ENCODE results near the gene OGA.
"Not testable (repeated sequence)": the region's sequence is repeated elsewhere in the genome, so short reads cannot be mapped to it uniquely, and the experiment has no call there.

Gene OGA

GRCh38 chr10:101797403-101798059, 20.7 kb downstream of the OGA start:
- DNase-seq, result no peak

DNA sequence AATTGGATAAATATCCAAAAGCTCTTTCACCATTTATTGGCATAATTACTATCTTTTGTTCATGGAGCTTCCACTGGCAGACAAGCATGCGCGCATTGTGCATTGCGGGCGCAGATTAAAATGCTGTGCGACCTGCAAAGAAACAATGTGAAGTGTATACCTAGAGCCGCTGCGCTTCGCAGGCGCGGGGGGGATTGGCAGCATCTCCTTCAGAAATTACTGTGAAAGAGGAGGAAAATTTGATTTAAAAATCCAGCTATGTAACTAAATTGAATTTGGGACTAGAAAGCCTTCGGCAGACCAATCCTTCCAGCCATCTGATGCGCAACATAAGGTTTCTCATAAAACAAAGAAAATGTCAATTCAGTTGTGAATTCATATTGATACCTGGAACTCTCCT, 24.7 kb downstream of the OGA start:
- DNase-seq, result no peak

GRCh38 chr10:101789686-101790085, 28.6 kb downstream of the OGA start:
- DNase-seq, result no peak

DNA sequence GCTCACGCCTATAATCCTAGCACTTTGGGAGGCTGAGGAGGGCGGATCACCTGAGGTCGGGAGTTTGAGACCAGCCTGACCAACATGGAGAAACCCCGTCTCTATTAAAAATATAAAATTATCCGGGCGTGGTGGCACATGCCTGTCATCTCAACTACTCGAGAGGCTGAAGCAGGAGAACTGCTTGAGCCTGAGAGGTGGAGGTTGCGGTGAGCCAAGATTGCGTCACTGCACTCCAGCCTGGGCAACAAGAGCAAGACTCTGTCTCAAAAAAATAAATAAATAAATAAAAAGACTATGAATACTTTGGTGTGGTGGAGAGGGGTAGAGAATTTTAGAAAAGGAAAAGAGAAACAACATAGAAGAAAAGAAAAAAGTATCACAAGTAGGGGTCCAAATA, 29.0 kb downstream of the OGA start:
- not testable (repeated sequence) for DNase-seq

GRCh38 chr10:101785801-101786200, 32.4 kb downstream of the OGA start:
- no peak for DNase-seq

DNA sequence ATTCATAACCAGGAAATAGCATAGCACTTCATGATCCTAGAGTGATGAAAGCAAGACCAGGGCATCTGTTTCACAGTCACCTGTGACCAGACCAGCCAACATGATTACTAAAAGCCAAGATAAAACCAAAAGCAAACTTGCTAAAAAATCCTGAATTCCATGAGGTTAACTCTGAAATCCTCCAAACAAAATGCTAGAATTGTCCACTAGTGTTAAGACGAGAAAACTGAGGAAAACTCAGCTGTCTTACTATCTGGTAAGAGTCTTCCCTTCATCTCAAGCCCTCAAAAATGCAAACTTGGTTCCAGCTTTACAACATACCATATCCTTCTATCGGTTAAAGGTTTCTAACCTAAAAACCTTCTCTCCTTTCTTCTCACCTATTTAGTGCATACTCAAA, 33.7 kb downstream of the OGA start:
- no peak for DNase-seq

DNA sequence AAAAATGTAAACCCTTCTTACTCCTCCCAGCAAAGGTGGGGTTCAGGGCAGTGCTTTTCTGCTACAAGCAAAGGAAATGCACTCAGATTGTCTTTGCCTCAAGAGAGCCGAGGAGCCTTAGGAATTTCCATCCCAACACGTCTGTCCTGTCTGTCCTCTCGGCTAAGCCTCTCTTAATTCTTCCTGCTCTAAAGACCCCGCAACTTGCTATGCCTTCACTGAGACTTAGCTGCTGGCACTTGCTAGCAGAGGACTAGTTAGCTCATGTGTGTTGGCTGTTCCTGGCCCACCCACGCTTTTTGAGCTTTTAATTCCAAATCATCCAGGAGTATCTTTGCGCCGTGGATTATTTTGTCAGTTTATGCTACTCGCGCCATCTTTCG, 34.5 kb downstream of the OGA start:
- DNase-seq, result no peak

GRCh38 chr10:101782811-101783735, 35.2 kb downstream of the OGA start, which contains the start of gene NPM3:
TSS of gene NPM3 (minus strand) at chr10:101783446. CDS start at chr10:101783390, 56 bp downstream.
- peak; percentile 45 for DNase-seq

DNA sequence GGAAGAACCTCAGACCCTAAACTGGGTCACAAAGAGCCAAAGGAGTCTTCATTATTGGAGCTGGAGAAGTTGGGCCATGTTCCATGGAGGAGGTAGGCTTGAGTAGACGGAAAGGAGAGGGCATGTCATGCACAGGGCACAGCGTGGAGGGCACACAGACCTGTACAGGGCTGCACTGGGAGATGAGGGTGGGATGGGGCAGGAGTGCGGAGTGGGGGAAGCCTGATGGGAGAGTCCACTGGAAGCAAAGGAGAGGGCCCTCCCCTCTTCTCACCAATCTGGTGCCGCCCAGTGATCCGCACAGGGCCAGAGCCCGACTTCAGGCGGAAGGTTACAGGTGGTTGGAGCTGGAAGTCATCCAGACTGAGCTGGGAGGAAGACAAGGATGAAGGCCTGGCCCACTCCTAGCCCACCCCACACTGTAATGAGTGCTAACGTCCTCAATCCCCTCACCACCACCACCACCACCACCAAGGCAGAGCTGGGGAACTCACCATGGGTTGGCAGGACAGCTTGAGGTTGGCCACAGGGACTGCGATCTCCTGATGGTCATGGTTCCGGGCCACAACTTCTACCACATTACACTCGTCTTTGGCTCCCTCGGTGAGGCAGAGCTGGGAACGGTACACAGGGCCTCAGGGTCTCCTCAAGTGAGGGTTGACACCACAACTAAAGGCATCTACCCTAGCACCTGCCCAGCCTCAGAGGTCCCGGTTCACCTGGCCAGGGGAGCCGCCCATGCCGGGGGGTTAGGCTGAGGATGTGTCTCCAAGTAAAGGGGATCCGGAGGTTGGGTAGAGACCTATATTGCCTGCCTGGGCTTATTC, 36.0 kb downstream of the OGA start:
- DNase-seq, result no peak

DNA sequence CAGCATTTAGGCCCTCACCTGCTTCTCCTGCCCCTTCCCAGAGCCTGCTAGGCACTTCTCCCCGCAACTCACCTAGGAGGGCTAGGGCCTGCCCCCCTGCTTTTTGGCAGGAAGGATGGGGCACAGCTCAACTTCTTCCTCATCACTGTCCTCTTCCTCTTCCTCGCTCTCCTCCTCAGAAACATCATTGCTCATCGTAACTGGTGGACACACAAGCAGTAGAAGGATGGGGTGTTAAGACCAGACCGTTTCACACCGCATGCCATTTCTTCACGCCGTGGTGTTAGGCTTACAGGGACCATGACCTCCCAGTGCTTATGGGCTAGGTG, 36.6 kb downstream of the OGA start:
- no peak for DNase-seq

GRCh38 chr10:101780818-101781654, 37.2 kb downstream of the OGA start:
- no peak for DNase-seq

- DNase-seq, result no peak
These were observed 37.9 kb downstream of the OGA start for GRCh38 chr10:101780187-101780817.

DNA sequence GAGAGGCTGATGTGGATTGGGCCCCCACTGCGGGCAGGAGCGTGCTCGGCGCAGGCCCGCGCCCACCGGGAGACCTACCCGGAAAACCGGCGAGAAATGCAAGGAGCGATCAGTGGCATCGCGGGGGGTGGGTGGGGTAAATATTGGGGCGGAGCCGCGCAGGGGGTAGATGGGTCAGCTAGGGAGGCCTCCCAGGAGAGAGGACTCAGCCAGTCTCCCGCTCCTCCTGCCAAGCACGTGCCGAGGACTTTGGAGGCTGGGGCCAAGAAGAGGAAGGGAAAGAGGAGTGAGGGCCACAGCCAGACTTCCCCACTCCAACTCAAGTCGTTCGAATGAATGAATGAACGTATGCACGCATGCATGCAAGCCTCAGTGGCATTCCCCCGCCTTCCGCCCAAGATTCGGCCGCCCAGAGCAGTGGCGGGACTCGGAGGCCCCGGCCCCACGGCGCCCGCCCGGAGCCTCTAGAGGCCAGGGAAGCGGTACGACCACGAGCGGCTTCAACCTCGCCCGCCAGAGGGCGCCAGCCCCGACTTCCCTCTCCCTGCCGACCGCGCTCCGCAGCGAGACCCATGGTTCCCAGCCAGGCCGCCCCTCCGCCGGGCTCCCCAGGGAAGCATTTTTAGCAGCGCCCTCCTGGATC, 38.6 kb downstream of the OGA start:
- DNase-seq, result peak; percentile 59

DNA sequence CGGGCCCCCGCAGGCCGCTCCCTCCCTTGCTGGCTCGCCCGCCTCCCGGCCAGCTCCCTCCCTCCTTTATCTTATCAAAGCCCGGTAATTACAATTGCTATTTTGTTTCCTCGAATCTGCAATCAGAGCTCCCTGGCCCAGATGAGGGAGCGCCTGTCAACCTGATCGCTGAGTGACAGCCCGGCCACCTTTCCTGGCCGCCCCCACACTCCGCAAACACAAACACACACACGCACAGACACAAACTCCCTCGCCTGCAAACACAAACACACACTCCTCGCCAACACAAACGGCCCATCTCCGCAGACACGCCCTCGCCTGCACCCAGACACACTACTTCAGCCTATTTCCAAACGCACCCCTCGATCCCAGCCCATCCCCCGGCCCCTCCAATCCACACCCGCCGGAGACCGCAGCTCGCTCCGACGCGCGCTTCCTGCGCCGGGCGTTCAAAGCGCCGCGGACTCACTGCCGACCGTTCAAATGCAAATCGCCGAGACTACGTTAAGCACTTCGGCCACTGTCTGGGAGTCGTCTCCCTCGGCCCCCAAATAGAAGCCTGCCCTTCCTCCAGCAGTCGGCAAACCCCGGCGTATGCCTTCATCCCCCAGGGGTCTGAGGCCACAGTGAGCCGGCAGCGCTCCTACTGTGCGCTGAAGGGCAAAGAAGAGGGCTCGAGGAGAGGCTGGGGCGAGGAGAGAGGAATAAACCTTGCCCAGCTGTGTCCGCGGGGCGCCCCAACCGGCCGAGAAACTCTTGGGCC, 39.3 kb downstream of the OGA start:
- no peak for DNase-seq

- no peak for DNase-seq
These were observed 40.0 kb downstream of the OGA start for GRCh38 chr10:101778151-101778780.

DNA sequence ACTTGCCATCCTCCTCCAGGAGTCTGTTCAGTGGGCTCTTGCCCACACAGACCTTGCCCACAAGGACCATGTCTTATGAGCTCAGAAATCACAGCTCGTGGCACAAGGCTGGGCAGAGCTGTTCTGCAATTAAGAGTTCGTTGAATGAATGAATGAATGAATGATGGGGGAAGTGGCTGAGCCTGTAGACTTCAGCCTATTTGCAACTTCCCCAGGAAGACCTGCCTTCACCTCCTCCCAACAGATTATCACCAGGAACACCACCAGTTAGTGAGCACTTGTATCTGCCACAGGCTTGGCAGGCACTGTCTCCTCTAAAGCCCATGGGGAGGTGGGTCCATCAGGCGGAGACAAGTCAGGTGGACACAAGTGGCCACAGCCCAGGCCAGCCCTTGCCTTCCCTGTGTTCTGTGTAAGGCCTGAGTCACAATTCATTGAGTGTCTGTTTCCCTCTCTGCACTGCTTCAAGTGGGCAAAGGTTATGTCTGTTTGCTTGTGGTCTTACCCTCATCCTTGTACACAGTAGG, 40.6 kb downstream of the OGA start:
- DNase-seq, result no peak

GRCh38 chr10:101776161-101776817, 42.0 kb downstream of the OGA start:
- no peak for DNase-seq

GRCh38 chr10:101775273-101776160, 42.7 kb downstream of the OGA start, which contains the start of gene FGF8:
TSS of gene FGF8 (minus strand) at chr10:101776114. CDS start at chr10:101775900, 214 bp downstream.
- no peak for DNase-seq
